Bronchial epithelial cell (primary cell): ENCODE measurements around the gene ZNFX1. TPM values are rescaled to one million over a fixed set of nuclear protein-coding genes. Genes with fewer than 3 reads are reported as not detected.
A peak's percentile ranks its signal among the peaks of the same experiment; 100 is the strongest.

ENCODE experiments used
- DNase-seq: peaks from one replicate; pipeline ENCODE4 v3.0.0-alpha.2; 2010; ENCODE audit warnings: low read depth
- FAIRE-seq: peaks from 2 replicates; lab custom pipeline; 2011; peaks lifted over from hg19 to GRCh38; lab: Jason Lieb, UNC
- H3K27me3 ChIP-seq: 2 replicates; pipeline ENCODE4 v1.5.1; 2011; ENCODE audit warnings: low read length; ENCODE audit not compliant: control insufficient read depth, insufficient read depth
- H3K36me3 ChIP-seq: 2 replicates; pipeline ENCODE4 v1.5.1; 2011; ENCODE audit warnings: low read length; ENCODE audit not compliant: control insufficient read depth, insufficient read depth
- H3K4me3 ChIP-seq: 2 replicates; pipeline ENCODE4 v1.5.1; 2011; ENCODE audit warnings: mild to moderate bottlenecking, low read depth, low read length, control low read depth
- total RNA-seq: library from RNA; depleted of rRNA; stranded (reverse); fragments of >200 nt; gene quantifications from 2 replicates; pipeline ENCODE4 v1.2.1, GENCODE V29; 2014
- TF ChIP-seq, protein P1 (sequence below): IDR thresholded peaks from 2 replicates; pipeline ENCODE4 v1.5.1; 2011; ENCODE audit warnings: mild to moderate bottlenecking, moderate library complexity, low read length, control low read depth, inconsistent platforms; ENCODE audit not compliant: insufficient read depth, severe bottlenecking

Gene ZNFX1
- total RNA-seq, 1 donor from 2014 or later: 12.4 TPM

DNA sequence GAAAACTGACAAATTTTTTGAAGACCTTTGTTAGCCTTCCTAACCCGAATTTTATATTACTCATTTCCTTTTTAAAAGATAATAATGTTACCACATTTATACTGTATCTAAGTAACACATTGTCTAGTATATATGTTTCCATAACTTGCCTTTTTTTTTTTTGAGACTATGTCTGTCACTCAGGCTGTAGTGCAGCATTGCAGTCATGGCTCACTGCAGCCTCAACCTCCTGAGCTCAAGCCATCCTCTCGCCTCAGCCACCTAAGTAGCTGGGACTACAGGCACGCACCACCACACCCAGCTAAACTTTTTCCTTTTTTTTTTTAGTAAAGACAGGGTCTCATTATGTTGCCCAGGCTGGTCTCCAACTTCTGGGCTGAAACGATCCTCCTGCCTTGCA is 18.6 kb downstream of the ZNFX1 start:
- Histone ChIP-seq H3K4me3 (no peak overlapping the region), H3K36me3 (peaks cover 32% of the 10 kb centered on the region), H3K27me3 (no peaks in the 10 kb centered on the region)
- no peak for DNase-seq
- no peak for FAIRE-seq
- TF ChIP-seq, protein P1, sequence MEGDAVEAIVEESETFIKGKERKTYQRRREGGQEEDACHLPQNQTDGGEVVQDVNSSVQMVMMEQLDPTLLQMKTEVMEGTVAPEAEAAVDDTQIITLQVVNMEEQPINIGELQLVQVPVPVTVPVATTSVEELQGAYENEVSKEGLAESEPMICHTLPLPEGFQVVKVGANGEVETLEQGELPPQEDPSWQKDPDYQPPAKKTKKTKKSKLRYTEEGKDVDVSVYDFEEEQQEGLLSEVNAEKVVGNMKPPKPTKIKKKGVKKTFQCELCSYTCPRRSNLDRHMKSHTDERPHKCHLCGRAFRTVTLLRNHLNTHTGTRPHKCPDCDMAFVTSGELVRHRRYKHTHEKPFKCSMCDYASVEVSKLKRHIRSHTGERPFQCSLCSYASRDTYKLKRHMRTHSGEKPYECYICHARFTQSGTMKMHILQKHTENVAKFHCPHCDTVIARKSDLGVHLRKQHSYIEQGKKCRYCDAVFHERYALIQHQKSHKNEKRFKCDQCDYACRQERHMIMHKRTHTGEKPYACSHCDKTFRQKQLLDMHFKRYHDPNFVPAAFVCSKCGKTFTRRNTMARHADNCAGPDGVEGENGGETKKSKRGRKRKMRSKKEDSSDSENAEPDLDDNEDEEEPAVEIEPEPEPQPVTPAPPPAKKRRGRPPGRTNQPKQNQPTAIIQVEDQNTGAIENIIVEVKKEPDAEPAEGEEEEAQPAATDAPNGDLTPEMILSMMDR: no peak

DNA sequence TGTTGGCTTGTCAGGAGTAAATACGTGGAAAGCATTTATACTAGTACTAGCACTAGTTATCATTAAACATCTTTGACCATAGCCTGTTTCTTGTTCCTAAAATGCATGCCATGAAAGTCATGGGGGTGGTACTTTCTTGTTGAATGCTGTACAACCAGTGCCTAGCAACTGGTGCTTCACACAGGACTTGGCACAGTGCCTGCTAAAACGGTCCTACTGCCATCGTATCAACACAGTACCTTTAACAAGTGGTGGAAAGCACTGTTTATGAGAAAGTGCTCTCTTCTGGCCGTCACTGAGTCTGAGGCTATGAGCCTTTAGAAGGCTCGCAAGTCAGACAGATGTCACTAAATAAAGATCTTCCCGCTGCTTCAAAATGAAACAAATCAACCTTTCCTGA is 21.6 kb downstream of the ZNFX1 start:
- DNase-seq (no peak), FAIRE-seq (no peak)
- no peak overlapping the region for H3K4me3 ChIP-seq
- TF ChIP-seq, protein P1: no peak
- peaks cover 36% of the 10 kb centered on the region for H3K36me3 ChIP-seq
- H3K27me3 ChIP-seq: no peaks in the 10 kb centered on the region

DNA sequence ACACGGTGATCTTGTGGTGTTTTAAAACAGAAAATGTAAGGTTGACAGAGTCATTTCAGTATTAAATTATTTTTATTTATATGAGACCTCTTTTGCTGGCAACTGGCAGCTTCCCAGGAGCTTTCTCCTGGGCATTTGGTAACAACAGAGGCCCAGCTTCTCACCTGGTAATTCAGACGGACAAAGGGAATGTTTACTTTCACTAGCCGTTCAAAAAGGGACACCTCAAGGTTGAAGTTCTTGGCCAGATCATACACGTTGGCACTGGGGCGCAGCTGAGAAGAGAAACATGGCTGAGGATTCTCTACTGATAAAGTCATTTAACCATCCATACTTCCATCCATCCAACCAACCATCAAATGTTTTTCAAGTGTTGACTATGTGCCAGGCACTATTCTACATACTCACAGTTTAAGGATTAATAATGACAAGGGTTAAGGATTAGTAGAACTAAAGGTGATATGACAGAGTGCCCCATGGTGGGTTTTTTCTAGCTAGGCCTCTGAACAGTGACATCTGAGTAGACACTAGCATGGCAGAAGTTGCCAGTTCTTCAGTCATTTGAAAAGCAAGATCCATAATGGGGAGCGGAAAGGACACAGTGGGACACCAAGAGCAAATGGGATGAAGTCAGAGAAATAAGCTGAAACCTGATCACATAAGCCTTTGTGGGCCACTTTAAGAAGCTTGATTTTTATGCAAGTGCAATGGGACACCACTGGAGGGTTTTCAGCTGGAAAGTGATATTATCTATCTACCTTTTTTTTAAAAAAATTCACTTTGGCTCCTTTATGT is 25.1 kb downstream of the ZNFX1 start:
- TF ChIP-seq, protein P1: no peak

DNA sequence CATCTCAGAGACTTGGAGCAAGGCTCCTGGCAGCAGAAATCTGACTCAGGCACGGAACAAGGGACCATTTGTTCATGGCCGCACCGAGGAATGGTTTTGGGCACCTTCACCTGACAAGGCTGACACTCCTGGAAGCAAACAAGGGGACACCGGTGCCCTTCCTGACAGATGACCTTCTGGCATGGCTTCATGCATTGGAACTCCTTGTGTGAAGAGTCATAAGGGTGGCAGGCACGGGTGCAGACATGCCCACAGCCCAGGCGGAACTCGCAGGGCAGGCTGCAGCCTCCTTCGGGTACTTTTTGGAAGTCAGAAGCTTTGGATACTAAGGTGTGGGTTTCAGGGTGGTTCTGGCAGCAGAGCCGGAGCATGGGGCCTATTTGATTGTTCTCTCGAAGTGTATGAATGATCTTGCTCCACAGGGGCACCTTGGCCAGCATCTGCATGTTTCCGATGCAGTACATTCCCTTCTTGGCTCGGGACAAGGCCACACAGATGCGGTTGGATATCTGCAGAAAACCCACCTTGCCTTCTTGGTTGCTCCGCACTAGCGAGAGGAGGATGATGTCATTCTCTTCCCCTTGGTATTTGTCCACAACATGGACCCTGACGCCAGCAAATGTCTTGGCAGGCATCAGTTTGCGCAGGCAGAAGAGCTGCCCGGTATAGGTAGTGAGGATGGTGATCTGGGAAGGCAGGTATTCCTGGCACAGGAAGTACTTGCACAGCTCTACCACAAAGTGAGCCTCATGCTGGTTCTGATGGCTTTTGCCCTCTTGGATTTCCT is 28.8 kb downstream of the ZNFX1 start:
- Histone ChIP-seq H3K27me3 (no peaks in the 10 kb centered on the region), H3K36me3 (peaks cover 28% of the 10 kb centered on the region), H3K4me3 (no peak overlapping the region)
- FAIRE-seq (peak; percentile 23), DNase-seq (peak; percentile 15)
- TF ChIP-seq, protein P1: no peak

More for the DNA sequence above, 25.1 kb downstream of the ZNFX1 start:
- no peak for DNase-seq
- no peak for FAIRE-seq
- no peaks in the 10 kb centered on the region for H3K27me3 ChIP-seq
- H3K4me3 ChIP-seq: no peak overlapping the region
- H3K36me3 ChIP-seq: peaks cover 45% of the 10 kb centered on the region

DNA sequence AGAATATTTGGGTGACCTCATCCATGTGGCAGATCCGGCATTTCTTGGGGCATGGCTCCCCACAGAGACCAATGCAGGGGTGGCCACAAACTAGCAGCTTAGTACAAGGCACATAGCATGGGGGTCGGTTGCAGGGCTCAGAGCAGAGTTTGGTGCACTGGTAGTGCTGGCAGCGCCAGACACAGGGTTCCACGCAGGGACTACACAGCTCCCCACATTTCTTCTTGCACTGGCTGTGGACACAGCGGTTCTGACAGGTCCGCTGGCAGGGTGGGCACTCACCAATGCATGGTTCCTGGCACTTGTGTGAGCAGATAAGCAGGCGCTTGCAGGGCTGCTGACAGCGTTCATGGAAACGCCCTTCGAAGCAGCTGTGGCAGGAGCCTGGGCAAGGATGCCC is 29.6 kb downstream of the ZNFX1 start:
- peaks cover 24% of the 10 kb centered on the region for H3K36me3 ChIP-seq
- no peaks in the 10 kb centered on the region for H3K27me3 ChIP-seq
- TF ChIP-seq, protein P1: no peak
- no peak for DNase-seq
- H3K4me3 ChIP-seq: no peak overlapping the region
- no peak for FAIRE-seq
